Peyer's patch (tissue), 4 donors: ENCODE data around the gene SLC26A11.

Source experiments
- POLR2A ChIP-seq, 2 donors: fragments of 450-650 bp; IDR thresholded peaks; one replicate each; pipeline ENCODE4 v1.5.1; 2017; ENCODE audit warnings: antibody characterized with exemption in 2 of 2, mild to moderate bottlenecking in 2 of 2, moderate library complexity in 2 of 2
- TF ChIP-seq, protein P1 (sequence below), 6 experiments: fragments of 450-650 bp in 4 of 6; fragments of 200-600 bp in 2 of 6; sonication (generic) in 1 of 6; IDR thresholded peaks; one replicate each; pipeline ENCODE4 v1.5.1; 2017 to 2019; ENCODE audit warnings: antibody characterized with exemption in 6 of 6, mild to moderate bottlenecking in 3 of 6, moderate library complexity in 1 of 6

DNA sequence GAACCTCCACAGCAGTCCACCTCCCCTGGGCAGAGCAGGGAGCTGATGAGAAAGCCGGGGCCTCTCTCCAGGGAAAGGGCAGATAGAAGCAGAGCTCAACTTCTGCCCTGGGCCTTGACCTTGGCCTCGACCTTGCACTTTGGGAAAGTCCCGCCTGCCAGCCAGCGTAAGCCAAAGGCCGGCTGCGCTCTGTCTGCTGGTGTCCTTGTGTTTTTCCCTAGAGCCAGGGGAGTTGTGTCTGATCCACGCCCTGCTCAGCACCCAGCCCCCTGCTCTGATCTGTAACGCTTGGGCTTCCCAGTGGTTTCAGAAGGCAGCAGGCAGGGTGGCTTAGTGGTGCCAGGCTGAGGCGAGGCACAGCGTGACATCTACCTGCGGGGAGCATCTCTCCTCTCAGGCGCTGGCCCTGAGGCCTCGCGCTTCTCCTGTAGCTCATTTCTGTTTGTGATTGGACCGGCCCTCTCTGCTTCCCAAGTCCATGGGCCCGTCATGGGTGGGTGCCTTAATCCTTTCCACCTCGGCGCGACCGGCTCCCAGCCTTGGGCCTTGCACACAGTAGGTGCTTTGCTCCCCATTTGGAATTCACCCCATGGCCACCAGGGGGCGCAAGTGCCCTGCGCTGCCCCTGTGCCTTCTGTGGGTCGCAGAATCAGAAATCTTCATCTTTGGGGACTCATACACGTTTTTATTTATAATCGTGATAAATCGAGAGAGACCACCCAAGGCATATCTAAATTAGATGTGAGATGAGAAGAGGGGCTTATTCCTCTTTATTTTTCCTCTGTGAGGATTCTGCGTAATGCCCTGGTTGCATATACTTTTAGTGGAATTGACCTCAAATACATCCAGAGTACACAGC, 24.3 kb upstream of the SLC26A11 start:
- TF ChIP-seq, protein P1, sequence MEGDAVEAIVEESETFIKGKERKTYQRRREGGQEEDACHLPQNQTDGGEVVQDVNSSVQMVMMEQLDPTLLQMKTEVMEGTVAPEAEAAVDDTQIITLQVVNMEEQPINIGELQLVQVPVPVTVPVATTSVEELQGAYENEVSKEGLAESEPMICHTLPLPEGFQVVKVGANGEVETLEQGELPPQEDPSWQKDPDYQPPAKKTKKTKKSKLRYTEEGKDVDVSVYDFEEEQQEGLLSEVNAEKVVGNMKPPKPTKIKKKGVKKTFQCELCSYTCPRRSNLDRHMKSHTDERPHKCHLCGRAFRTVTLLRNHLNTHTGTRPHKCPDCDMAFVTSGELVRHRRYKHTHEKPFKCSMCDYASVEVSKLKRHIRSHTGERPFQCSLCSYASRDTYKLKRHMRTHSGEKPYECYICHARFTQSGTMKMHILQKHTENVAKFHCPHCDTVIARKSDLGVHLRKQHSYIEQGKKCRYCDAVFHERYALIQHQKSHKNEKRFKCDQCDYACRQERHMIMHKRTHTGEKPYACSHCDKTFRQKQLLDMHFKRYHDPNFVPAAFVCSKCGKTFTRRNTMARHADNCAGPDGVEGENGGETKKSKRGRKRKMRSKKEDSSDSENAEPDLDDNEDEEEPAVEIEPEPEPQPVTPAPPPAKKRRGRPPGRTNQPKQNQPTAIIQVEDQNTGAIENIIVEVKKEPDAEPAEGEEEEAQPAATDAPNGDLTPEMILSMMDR (IDR thresholded peaks at IDR 0.05): peak; percentile 72 to 94 (median 84)
- TF ChIP-seq POLR2A (IDR thresholded peaks at IDR 0.05): no peak
